ENCODE data around the gene HSD17B10.

GRCh38 chrX:53430231-53430630, 3.9 kb downstream of the HSD17B10 start:
- no peak for TF ChIP-seq CTCF (conservative IDR thresholded peaks at IDR 0.05; ENCODE audit: low read length)
- no peak for TF ChIP-seq EZH2phosphoT487 (IDR thresholded peaks at IDR 0.05; ENCODE audit: borderline replicate concordance)
